ENCODE measurements around the gene WIZ.

Gene WIZ

DNA sequence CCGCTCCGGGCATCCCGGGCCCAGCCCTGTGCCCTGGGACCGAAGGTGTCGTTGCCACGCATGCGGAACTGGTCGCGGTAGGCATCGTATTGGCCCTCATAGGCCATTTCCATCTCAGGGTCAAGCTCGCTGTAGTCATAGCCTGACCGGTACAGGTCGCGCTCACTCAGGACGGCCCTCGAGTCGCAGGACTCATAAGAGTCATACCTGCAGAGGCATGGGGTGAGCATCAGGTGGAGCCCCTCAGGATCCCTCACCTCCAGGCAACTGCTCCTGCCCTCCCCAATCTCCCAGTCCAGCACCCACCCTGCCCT, 48.4 kb downstream of the WIZ start:
- H3K4me3 ChIP-seq (ENCODE audit: low read depth, low read length): no peak overlapping the region
- H3K4me1 ChIP-seq: peaks cover 4% of the 10 kb centered on the region
- no peak for DNase-seq
- H3K9me3 ChIP-seq: no peaks in the 10 kb centered on the region
- TF ChIP-seq, protein P1, sequence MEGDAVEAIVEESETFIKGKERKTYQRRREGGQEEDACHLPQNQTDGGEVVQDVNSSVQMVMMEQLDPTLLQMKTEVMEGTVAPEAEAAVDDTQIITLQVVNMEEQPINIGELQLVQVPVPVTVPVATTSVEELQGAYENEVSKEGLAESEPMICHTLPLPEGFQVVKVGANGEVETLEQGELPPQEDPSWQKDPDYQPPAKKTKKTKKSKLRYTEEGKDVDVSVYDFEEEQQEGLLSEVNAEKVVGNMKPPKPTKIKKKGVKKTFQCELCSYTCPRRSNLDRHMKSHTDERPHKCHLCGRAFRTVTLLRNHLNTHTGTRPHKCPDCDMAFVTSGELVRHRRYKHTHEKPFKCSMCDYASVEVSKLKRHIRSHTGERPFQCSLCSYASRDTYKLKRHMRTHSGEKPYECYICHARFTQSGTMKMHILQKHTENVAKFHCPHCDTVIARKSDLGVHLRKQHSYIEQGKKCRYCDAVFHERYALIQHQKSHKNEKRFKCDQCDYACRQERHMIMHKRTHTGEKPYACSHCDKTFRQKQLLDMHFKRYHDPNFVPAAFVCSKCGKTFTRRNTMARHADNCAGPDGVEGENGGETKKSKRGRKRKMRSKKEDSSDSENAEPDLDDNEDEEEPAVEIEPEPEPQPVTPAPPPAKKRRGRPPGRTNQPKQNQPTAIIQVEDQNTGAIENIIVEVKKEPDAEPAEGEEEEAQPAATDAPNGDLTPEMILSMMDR (IDR thresholded peaks at IDR 0.05; ENCODE audit: low read depth, low read length): no peak
- H3K36me3 ChIP-seq: peaks cover 89% of the 10 kb centered on the region
- H3K27me3 ChIP-seq: no peaks in the 10 kb centered on the region

DNA sequence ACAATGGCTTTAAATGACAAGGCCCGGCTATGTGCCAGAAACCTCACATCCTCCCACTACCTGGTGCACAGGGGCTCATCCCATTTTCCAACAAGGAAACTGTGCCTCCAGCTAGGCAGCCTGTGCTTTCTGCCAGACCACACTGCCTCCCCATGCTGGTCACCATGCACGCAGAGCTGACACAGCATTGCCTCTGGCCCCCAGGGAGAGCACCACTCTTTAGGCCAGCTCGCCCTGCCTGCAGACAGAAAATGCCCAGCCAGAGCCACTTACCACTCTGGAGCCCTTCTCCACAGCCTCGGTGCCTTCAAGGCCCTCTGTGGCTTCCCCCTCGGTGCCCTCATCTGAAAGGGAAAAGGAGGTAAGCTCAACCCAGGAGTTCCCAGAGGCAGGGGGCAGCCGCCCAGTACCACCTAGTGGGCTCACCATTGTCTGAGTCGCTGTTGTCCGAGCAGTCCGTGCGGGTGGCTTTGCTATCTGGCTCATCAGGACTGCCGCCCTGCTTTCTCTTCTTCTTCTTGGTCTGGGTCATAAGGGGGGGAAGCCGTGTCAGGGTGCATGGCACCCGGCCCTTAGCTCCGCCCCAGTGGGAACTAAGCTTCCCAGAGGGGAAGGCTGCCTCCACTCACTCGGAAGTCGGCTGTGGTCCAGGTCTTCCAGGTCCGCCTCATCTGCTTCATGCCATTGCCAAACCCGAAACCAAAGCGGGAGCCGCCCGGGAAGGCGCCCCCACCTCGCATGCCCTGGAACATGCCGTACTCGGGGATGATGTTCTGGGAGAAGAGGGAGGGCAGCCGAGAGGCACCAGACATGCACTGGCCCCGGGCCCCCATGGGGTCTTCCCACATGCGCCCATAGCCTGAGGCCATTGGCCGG, 49.0 kb downstream of the WIZ start:
- Histone ChIP-seq H3K36me3 (peaks cover 92% of the 10 kb centered on the region), H3K9me3 (no peaks in the 10 kb centered on the region)

DNA sequence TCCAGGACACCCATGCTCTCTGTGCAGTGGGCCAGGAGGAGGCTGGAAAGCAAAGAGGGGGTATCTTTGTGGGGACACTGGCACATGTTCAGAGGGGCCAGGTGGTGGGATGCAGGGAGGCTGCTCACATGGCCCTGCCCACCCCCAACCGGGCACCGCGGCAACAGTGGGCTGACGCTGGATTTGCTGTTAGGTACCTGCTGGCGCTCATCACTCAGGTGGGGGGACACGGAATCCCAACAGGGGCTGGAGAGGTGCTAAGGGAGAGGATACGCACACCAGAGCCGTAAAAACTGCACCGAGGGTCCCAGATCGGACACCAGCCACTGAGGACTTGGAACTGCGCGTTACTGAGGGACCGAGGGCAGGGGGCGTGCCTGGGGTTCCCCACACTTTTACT, 50.1 kb downstream of the WIZ start:
- Histone ChIP-seq H3K27me3 (no peaks in the 10 kb centered on the region), H3K4me3 (ENCODE audit: low read depth, low read length) (no peak overlapping the region), H3K4me1 (peaks cover 4% of the 10 kb centered on the region), H3K36me3 (peaks cover 87% of the 10 kb centered on the region), H3K9me3 (no peaks in the 10 kb centered on the region)
- TF ChIP-seq, protein P1 (IDR thresholded peaks at IDR 0.05; ENCODE audit: low read depth, low read length): no peak
- DNase-seq: no peak

More for the DNA sequence above, 49.0 kb downstream of the WIZ start:
- Histone ChIP-seq H3K27me3 (no peaks in the 10 kb centered on the region), H3K4me3 (ENCODE audit: low read depth, low read length) (no peak overlapping the region), H3K4me1 (peaks cover 4% of the 10 kb centered on the region)
- TF ChIP-seq, protein P1 (IDR thresholded peaks at IDR 0.05; ENCODE audit: low read depth, low read length): 0 out of 2 replicates have a peak, but pooled peaks have one; percentile 4
- DNase-seq: no peak

DNA sequence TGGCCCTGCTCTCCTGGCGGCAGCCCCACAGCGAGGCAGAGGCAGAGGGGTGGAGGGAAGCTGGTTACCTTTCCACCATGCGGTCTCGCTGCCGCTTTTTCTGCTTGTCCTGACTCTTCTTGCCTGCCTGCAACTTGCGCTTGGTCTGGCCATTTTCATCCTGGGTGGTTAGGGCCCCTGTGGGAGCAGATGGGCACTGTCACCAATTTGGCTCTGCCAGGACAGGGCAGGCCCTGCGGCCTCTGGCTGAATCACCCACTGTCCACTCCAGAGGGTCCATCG, 50.6 kb downstream of the WIZ start:
- Histone ChIP-seq H3K27me3 (no peaks in the 10 kb centered on the region), H3K4me3 (ENCODE audit: low read depth, low read length) (no peak overlapping the region), H3K36me3 (peaks cover 89% of the 10 kb centered on the region), H3K9me3 (no peaks in the 10 kb centered on the region), H3K4me1 (peaks cover 4% of the 10 kb centered on the region; the same call in 1 of the 2 replicates)
- TF ChIP-seq, protein P1 (IDR thresholded peaks at IDR 0.05; ENCODE audit: low read depth, low read length): no peak
- no peak for DNase-seq

DNA sequence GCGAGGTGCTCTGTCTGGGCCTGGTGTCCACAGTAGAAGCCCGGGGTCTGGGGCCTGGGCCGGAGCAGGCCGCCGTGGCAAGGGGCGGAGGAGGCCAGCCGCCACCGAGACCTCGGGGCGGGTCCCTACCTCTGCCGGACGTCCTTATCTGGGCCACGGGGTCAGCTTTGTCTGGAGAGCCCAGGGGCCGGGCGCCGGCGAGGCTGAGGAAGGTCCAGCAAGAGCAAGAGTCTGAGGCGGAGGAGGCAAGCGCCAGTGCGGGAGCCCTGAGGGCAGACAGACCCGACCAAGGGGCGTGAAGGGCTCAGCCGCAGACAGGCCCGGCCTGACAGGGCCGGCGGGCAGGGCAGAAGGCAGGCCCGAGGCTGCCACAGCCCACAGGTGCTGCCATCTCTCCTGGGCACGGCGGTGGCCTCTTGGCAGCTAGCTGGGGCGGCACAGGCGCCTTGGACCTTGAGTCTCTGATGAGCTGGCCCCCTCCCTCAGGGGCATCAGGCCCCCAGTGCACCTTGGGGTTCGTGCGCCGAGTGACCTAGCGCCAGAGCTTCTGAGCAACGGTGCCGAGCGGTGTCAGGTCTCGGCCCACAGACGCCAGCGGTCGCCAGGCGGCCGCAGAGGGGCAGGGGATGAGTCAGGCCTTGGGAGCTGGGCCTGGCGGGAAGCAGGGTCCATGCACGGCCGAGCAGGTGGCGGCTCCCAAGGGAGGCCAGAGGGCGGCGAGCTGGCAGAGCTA, 51.1 kb downstream of the WIZ start:
- H3K4me1 ChIP-seq: peaks cover 4% of the 10 kb centered on the region; the same call in 1 of the 2 replicates
- no peaks in the 10 kb centered on the region for H3K9me3 ChIP-seq
- H3K27me3 ChIP-seq: no peaks in the 10 kb centered on the region
- TF ChIP-seq, protein P1 (IDR thresholded peaks at IDR 0.05; ENCODE audit: low read depth, low read length): no peak
- H3K4me3 ChIP-seq (ENCODE audit: low read depth, low read length): no peak overlapping the region
- peaks cover 90% of the 10 kb centered on the region for H3K36me3 ChIP-seq
- DNase-seq: peak; percentile 68

DNA sequence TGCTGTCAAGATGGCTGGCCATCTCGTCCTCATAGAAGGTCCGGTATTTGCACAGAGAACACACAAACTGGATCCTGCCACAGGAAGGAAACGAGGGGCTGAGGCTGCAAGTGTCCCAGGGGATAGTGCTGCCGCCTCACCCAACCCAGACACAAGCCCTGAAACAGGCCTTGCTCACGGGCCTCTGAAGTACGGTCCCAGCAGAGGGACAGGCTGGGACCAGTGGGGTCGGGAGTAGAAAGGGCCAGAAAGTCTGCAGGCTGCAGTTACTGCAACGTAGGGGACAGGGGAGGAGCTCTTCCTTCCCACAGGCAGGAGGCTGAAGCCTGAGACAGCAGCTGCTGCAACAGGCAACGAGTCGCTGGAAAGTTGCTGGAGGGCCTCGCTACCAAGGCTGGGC, 52.0 kb downstream of the WIZ start:
- TF ChIP-seq, protein P1 (IDR thresholded peaks at IDR 0.05; ENCODE audit: low read depth, low read length): no peak
- DNase-seq: no peak
- H3K27me3 ChIP-seq: no peaks in the 10 kb centered on the region
- no peaks in the 10 kb centered on the region for H3K9me3 ChIP-seq
- H3K36me3 ChIP-seq: peaks cover 90% of the 10 kb centered on the region
- peaks cover 4% of the 10 kb centered on the region; the same call in 1 of the 2 replicates for H3K4me1 ChIP-seq
- H3K4me3 ChIP-seq (ENCODE audit: low read depth, low read length): no peak overlapping the region

All from BE2C (cell line).